ENCODE results near the gene HDGFL1.

- TF ChIP-seq SMAD4 (CRISPR knock-in tag; IDR thresholded peaks at IDR 0.05) (no peak), ZBTB21 (CRISPR knock-in tag; IDR thresholded peaks at IDR 0.05; ENCODE audit: borderline replicate concordance) (no peak), ZNF121 (CRISPR knock-in tag; IDR thresholded peaks at IDR 0.05) (no peak), NFYB (CRISPR knock-in tag; conservative IDR thresholded peaks at IDR 0.05; ENCODE audit: low read depth) (no peak)
- TF ChIP-seq, protein P1, sequence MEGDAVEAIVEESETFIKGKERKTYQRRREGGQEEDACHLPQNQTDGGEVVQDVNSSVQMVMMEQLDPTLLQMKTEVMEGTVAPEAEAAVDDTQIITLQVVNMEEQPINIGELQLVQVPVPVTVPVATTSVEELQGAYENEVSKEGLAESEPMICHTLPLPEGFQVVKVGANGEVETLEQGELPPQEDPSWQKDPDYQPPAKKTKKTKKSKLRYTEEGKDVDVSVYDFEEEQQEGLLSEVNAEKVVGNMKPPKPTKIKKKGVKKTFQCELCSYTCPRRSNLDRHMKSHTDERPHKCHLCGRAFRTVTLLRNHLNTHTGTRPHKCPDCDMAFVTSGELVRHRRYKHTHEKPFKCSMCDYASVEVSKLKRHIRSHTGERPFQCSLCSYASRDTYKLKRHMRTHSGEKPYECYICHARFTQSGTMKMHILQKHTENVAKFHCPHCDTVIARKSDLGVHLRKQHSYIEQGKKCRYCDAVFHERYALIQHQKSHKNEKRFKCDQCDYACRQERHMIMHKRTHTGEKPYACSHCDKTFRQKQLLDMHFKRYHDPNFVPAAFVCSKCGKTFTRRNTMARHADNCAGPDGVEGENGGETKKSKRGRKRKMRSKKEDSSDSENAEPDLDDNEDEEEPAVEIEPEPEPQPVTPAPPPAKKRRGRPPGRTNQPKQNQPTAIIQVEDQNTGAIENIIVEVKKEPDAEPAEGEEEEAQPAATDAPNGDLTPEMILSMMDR (IDR thresholded peaks at IDR 0.05): no peak
- TF ChIP-seq, protein P2, sequence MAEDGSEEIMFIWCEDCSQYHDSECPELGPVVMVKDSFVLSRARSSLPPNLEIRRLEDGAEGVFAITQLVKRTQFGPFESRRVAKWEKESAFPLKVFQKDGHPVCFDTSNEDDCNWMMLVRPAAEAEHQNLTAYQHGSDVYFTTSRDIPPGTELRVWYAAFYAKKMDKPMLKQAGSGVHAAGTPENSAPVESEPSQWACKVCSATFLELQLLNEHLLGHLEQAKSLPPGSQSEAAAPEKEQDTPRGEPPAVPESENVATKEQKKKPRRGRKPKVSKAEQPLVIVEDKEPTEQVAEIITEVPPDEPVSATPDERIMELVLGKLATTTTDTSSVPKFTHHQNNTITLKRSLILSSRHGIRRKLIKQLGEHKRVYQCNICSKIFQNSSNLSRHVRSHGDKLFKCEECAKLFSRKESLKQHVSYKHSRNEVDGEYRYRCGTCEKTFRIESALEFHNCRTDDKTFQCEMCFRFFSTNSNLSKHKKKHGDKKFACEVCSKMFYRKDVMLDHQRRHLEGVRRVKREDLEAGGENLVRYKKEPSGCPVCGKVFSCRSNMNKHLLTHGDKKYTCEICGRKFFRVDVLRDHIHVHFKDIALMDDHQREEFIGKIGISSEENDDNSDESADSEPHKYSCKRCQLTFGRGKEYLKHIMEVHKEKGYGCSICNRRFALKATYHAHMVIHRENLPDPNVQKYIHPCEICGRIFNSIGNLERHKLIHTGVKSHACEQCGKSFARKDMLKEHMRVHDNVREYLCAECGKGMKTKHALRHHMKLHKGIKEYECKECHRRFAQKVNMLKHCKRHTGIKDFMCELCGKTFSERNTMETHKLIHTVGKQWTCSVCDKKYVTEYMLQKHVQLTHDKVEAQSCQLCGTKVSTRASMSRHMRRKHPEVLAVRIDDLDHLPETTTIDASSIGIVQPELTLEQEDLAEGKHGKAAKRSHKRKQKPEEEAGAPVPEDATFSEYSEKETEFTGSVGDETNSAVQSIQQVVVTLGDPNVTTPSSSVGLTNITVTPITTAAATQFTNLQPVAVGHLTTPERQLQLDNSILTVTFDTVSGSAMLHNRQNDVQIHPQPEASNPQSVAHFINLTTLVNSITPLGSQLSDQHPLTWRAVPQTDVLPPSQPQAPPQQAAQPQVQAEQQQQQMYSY (CRISPR knock-in tag; IDR thresholded peaks at IDR 0.05): no peak
Observed at GRCh38 chr6:22545051-22545450, 24.3 kb upstream of the HDGFL1 start.
